ENCODE data around the gene TBC1D4.

DNA sequence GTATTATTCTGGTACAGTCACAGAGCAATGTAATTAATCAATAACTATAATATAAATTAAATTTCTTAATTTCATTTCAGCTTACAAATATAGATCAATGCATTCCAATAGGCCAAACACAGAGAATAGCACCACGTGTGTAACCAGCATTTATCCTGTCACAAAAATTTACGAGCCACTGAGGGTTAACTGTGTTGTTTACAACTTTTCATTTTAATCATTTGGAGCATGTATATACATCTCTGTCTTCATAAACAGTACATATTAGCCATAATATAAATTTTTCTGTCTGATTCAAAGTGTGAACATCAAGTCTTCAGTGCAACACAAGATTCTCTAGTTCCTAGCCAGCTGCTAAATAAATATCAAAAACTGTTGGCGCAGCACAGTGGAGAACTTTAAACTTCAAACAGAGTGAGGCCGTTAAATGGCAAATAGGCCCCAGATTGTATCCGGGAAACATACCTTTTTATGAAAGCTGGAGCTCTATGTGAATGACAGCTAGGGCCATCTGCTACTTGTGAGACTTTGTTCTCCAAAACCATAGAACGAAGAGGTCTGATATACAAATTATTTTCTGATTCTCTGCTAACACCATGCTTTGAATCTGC lies 105.1 kb downstream of the TBC1D4 start:
- TF ChIP-seq EZH2 (IDR thresholded peaks at IDR 0.05; ENCODE audit: insufficient read depth, poor library complexity, severe bottlenecking) (no peak), EZH2phosphoT487 (IDR thresholded peaks at IDR 0.05; ENCODE audit: insufficient read depth, low read depth) (no peak)

Data from GM23248 (cell line).